ENCODE data around the gene PABPC3. TPM values are rescaled to one million over a fixed set of nuclear protein-coding genes. Genes with fewer than 3 reads are reported as not detected.

Gene PABPC3
- total RNA-seq, 1 experiment from 2014 or later, result 0.72 TPM

- H3K27me3 Mint-ChIP-seq (ENCODE audit: insufficient read depth, unreplicated experiment), result peaks cover 32% of the 10 kb centered on the region
- H3K4me1 Mint-ChIP-seq (ENCODE audit: insufficient read depth, unreplicated experiment), result no peaks in the 10 kb centered on the region
- H3K4me3 Mint-ChIP-seq (ENCODE audit: unreplicated experiment), result no peak overlapping the region
- H3K27ac Mint-ChIP-seq (ENCODE audit: low read depth, unreplicated experiment), result no peak overlapping the region
- H3K9me3 Mint-ChIP-seq (ENCODE audit: unreplicated experiment), result no peaks in the 10 kb centered on the region
- no peaks in the 10 kb centered on the region for H3K36me3 Mint-ChIP-seq (ENCODE audit: insufficient read depth, unreplicated experiment)
- intact Hi-C loops (cut with micrococcal nuclease), result no loop called here
- no peak for TF ChIP-seq CTCF (IDR thresholded peaks at IDR 0.05; ENCODE audit: unreplicated experiment)
- ChIA-PET CTCF (no interaction called here), POLR2A (no interaction called here)
- no TSS peak for BruUV-seq (replicated peaks)
- DNase-seq (ENCODE audit: unreplicated experiment), result no peak
These were observed 51.9 kb downstream of the PABPC3 start for GRCh38 chr13:25147638-25148401.

GRCh38 chr13:25148402-25148771, 52.5 kb downstream of the PABPC3 start:
- no peak for DNase-seq (ENCODE audit: unreplicated experiment)
- no TSS peak for BruUV-seq (replicated peaks)
- TF ChIP-seq CTCF (IDR thresholded peaks at IDR 0.05; ENCODE audit: unreplicated experiment), result no peak
- Mint-ChIP-seq H3K4me1 (ENCODE audit: insufficient read depth, unreplicated experiment) (no peaks in the 10 kb centered on the region), H3K27ac (ENCODE audit: low read depth, unreplicated experiment) (no peak overlapping the region), H3K27me3 (ENCODE audit: insufficient read depth, unreplicated experiment) (peaks cover 36% of the 10 kb centered on the region), H3K36me3 (ENCODE audit: insufficient read depth, unreplicated experiment) (no peaks in the 10 kb centered on the region), H3K4me3 (ENCODE audit: unreplicated experiment) (no peak overlapping the region), H3K9me3 (ENCODE audit: unreplicated experiment) (no peaks in the 10 kb centered on the region)
- ChIA-PET POLR2A (no interaction called here), CTCF (no interaction called here)
- intact Hi-C loops (cut with micrococcal nuclease), result no loop called here

Other genes starting within 250 kb of the PABPC3 start
- gene AMER2, start 76.2 kb downstream of the PABPC3 start, total RNA-seq (2022), result not detected in 2 replicates
- 21.0 and 21.5 TPM in 2 replicates for gene MTMR6, start 191.4 kb downstream of the PABPC3 start, total RNA-seq (2022)
- 106 and 116 TPM in 2 replicates for gene NUP58, start 205.5 kb downstream of the PABPC3 start, total RNA-seq (2022)